T-cell (primary cell): ENCODE data around the gene LDAH. TPM values are rescaled to one million over a fixed set of nuclear protein-coding genes. Genes with fewer than 3 reads are reported as not detected.

Source experiments
- ATAC-seq, 4 experiments: fragments of 200-7000 bp in 3 of 4; fragments of 150-1000 bp in 1 of 4; cut with Tn5 transposase; replicated peaks in 1 of 4; 1 replicate in 3 of 4; 2 replicates in 1 of 4; pipeline ENCODE4 v1.10.0; 2021; ENCODE audit warnings: moderate library complexity in 3 of 4, mild to moderate bottlenecking in 2 of 4, moderate number of reproducible peaks in 1 of 4
- CTCF ChIA-PET, 2 donors: fragments of 300-600 bp; sonication (Branson Sonifier 250); formaldehyde crosslinking; loops; one replicate each; lab custom pipeline; 2022; ENCODE audit warnings: antibody characterized with exemption in 2 of 2; lab: Charles Lee
- POLR2A ChIA-PET, 2 donors: fragments of 300-600 bp; sonication (Branson Sonifier 250); formaldehyde crosslinking; loops; one replicate each; lab custom pipeline; 2022; ENCODE audit warnings: antibody characterized with exemption in 2 of 2; lab: Charles Lee
- DNase-seq, 35 experiments: peaks; one replicate each; pipeline versions ENCODE4 v3.0.0 to v3.0.0-alpha.2; 2013 to 2023
- H3K27ac ChIP-seq: one replicate; pipeline ENCODE4 v1.5.1; 2013; ENCODE audit warnings: low read length
- H3K27me3 ChIP-seq, 2 experiments: replicated peaks in 1 of 2; 1 replicate in 1 of 2; 2 replicates in 1 of 2; pipeline versions ENCODE4 v1.6.1 to v1.7.0; 2013; ENCODE audit warnings: low read length in 1 of 2, mixed read lengths in 1 of 2; ENCODE audit not compliant: control insufficient read depth in 2 of 2, insufficient read depth in 2 of 2; ENCODE audit errors: extremely low read depth in 1 of 2
- H3K36me3 ChIP-seq, 2 donors: 1 replicate in 1 of 2; 2 replicates in 1 of 2; pipeline versions ENCODE4 v1.6.1 to v1.7.0; 2013; ENCODE audit warnings: low read length in 1 of 2; ENCODE audit not compliant: control insufficient read depth in 2 of 2, insufficient read depth in 1 of 2; ENCODE audit errors: extremely low read depth in 1 of 2
- H3K4me1 ChIP-seq, 2 experiments: 1 replicate in 1 of 2; 2 replicates in 1 of 2; pipeline versions ENCODE4 v1.6.1 to v1.7.0; 2013; ENCODE audit warnings: low read length in 2 of 2, mixed read lengths in 1 of 2; ENCODE audit not compliant: insufficient read depth in 2 of 2, control insufficient read depth in 1 of 2; ENCODE audit errors: extremely low read depth in 1 of 2
- H3K4me3 ChIP-seq, 2 donors: 1 replicate in 1 of 2; 2 replicates in 1 of 2; pipeline versions ENCODE4 v1.5.1 to v1.7.0; 2013; ENCODE audit warnings: mild to moderate bottlenecking in 2 of 2, low read length in 1 of 2, moderate library complexity in 1 of 2; ENCODE audit not compliant: control insufficient read depth in 1 of 2; ENCODE audit errors: extremely low read depth in 1 of 2
- H3K9me3 ChIP-seq: 2 replicates; pipeline ENCODE4 v1.7.0; 2013
- H3K27ac Mint-ChIP-seq, 2 donors: one replicate each; pipeline ENCODE4 v1.8.0; 2020 to 2021; ENCODE audit warnings: mild to moderate bottlenecking in 2 of 2, mixed read lengths in 2 of 2
- H3K27me3 Mint-ChIP-seq, 2 donors: one replicate each; pipeline ENCODE4 v1.8.0; 2021 to 2022; ENCODE audit warnings: mixed read lengths in 2 of 2
- H3K36me3 Mint-ChIP-seq: one replicate; pipeline ENCODE4 v1.8.0; 2021; ENCODE audit warnings: mixed read lengths
- H3K4me1 Mint-ChIP-seq, 3 donors: one replicate each; pipeline ENCODE4 v1.8.0; 2020 to 2022; ENCODE audit warnings: mixed read lengths in 3 of 3, mild to moderate bottlenecking in 1 of 3
- H3K4me3 Mint-ChIP-seq, 3 donors: one replicate each; pipeline ENCODE4 v1.8.0; 2020 to 2022; ENCODE audit warnings: mild to moderate bottlenecking in 3 of 3, mixed read lengths in 3 of 3, moderate library complexity in 3 of 3
- H3K9me3 Mint-ChIP-seq, 3 donors: one replicate each; pipeline ENCODE4 v1.8.0; 2020 to 2022; ENCODE audit warnings: mixed read lengths in 3 of 3
- WGBS: methylation state at CpG from one replicate; pipeline ENCODE4 v1.1.5; 2013; ENCODE audit warnings: missing lambda C conversion rate; ENCODE audit not compliant: insufficient coverage; 5-methylcytosine and 5-hydroxymethylcytosine counted together
- total RNA-seq, 35 experiments: library from RNA in 6 of 35; stranded (reverse) in 6 of 35; fragments of 120-200 nt in 1 of 35; gene quantifications; one replicate each; pipeline versions ENCODE4 v1.2.1 to v1.2.4 and lab custom pipeline; 2013 to 2026

The LDAH gene
- total RNA-seq, 5 donors from 2014 or later (not counting 1 experiment from before 2014, with no cell fraction given), result 12.3 to 21.2 (median 18.1) TPM

DNA sequence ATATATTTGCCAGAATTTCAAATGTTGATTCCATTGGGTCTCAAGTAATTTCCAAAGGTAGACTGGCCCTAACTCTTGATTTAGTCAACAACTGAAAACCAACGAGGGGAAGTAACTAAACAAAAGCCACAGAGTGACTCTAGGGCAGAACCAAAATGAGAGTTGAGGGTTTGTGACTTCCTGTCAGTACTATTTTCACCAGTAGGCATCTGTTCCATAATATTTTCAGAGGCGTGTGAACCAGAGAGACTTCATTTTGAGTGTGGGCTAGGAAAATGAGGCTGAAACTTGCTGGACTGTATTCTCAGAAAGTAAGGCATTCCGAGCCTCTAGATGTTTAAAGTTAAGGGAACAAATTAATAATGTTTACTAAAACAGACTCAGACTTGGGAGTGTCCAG, 85.4 kb downstream of the LDAH start:
- POLR2A ChIA-PET, result no interaction called here
- Mint-ChIP-seq H3K27ac (no peak overlapping the region), H3K4me1 (peaks cover 2 to 10% (median 5%) of the 10 kb centered on the region in 3 donors), H3K9me3 (no peaks in the 10 kb centered on the region), H3K36me3 (peaks cover 76% of the 10 kb centered on the region), H3K4me3 (no peak overlapping the region), H3K27me3 (no peaks in the 10 kb centered on the region)
- DNase-seq (no peak), ATAC-seq (no peak)
- Histone ChIP-seq H3K4me3 (no peak overlapping the region), H3K27ac (no peak overlapping the region), H3K36me3 (peaks cover 0 to 12% of the 10 kb centered on the region in 2 donors), H3K27me3 (no peaks in the 10 kb centered on the region), H3K9me3 (no peaks in the 10 kb centered on the region), H3K4me1 (no peaks in the 10 kb centered on the region)
- CTCF ChIA-PET, result no interaction called here
- WGBS, result 80% methylated on average over 1 of the region's 3 CpGs

DNA sequence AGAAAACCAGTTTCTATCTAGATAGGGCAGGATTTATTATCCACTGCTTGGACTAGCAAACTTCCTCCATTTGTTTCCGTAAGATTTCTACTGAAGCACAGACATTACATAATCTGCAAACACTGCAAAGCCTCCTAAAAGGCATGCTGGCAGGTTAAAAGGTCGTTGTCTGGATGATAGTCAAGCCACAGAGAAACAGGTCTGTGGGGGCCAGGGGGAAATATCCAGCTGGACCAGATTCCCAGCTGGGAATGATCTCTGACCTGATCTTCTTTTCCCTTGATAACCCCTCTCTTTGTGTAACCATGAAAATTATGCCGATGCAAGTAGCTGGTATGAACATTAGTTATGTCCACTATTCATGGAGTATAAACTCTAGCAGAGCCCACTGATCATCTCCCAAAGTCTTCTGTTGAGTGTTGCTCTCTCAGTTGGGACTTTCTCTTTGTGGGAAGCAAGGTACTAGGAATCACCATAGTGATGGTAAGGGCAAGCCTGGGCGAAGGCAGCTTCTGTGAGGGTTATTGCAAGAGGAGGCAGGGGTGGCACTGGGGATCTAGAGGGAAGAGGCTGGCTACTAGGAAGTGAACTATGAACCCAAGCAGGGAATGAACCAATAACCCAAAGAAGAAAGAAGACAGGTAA, 94.7 kb downstream of the LDAH start:
- H3K27ac Mint-ChIP-seq, result no peak overlapping the region
- no peak overlapping the region for H3K27ac ChIP-seq
- H3K4me3 ChIP-seq, result no peak overlapping the region
- no peaks in the 10 kb centered on the region for H3K4me1 Mint-ChIP-seq
- POLR2A ChIA-PET, result interaction anchor here in 1 of 2 donors (0.6 kb wide), 1 partner anchor 31 kb away, joined by 3 read pairs; no protein-coding TSS in a partner anchor
- peaks cover 53% of the 10 kb centered on the region for H3K36me3 Mint-ChIP-seq
- H3K27me3 Mint-ChIP-seq, result no peaks in the 10 kb centered on the region
- WGBS, result 75% methylated on average over 2 of the region's 4 CpGs
- H3K9me3 Mint-ChIP-seq, result no peaks in the 10 kb centered on the region
- H3K4me1 ChIP-seq, result no peaks in the 10 kb centered on the region
- DNase-seq (no peak), ATAC-seq (no peak)
- CTCF ChIA-PET, result interaction anchor here (0.5 to 1.2 kb wide), 2 partner anchors 19 to 49 kb away, joined by 3 read pairs; no protein-coding TSS in a partner anchor
- H3K27me3 ChIP-seq, result no peaks in the 10 kb centered on the region
- peaks cover 0 to 2% of the 10 kb centered on the region in 2 donors for H3K36me3 ChIP-seq
- H3K9me3 ChIP-seq, result no peaks in the 10 kb centered on the region
- no peak overlapping the region for H3K4me3 Mint-ChIP-seq

DNA sequence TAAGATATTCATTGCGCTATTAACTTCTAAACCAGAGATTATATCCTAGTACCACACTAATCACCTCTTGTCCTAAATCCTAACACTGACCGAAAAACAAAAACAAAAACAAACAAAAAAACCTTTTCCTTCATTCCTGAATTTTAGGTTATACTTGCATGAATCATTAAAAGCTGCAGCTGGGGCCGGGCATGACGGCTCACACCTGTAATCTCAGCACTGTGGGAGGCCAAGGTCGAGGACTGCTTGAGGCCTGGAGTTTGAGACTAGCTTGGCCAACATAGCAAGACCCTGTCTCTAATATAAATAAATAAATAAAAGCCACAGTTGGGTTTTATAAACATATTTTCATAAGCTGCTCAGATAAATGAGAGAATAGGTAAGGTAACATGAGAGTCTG, 96.0 kb downstream of the LDAH start:
- H3K4me3 ChIP-seq, result no peak overlapping the region
- peaks cover 55% of the 10 kb centered on the region for H3K36me3 Mint-ChIP-seq
- WGBS, result 100% methylated on average over 1 of the region's 5 CpGs
- H3K9me3 Mint-ChIP-seq, result no peaks in the 10 kb centered on the region
- no peaks in the 10 kb centered on the region for H3K9me3 ChIP-seq
- DNase-seq (no peak), ATAC-seq (no peak)
- H3K27me3 ChIP-seq, result no peaks in the 10 kb centered on the region
- peaks cover 0 to 2% of the 10 kb centered on the region in 2 donors for H3K36me3 ChIP-seq
- no peaks in the 10 kb centered on the region for H3K27me3 Mint-ChIP-seq
- no peak overlapping the region for H3K27ac ChIP-seq
- POLR2A ChIA-PET, result no interaction called here
- no peak overlapping the region for H3K4me3 Mint-ChIP-seq
- H3K27ac Mint-ChIP-seq, result no peak overlapping the region
- no peaks in the 10 kb centered on the region for H3K4me1 ChIP-seq
- H3K4me1 Mint-ChIP-seq, result no peaks in the 10 kb centered on the region
- CTCF ChIA-PET, result interaction anchor here in 1 of 2 donors (1.2 kb wide), 1 partner anchor 47 kb away, joined by 3 read pairs; no protein-coding TSS in a partner anchor

DNA sequence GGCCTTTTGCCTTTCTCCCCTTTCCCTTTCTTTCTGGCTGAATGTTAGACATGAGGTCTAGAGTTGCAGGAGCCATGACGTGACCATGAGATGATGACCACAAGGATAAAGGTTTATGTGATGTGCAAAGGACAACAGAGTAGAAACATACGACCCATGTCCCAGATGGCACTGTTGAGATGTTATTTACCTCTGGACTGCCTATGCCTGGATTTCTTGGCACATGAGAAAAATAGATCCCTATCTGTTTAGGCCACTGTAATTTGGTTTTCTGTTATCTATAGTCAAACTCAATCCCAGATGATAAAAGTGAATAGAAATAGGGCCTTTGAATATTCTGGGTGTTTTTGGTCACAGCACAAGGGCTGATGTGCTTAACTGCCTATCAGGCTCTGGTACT, 97.1 kb downstream of the LDAH start:
- Mint-ChIP-seq H3K27ac (no peak overlapping the region), H3K9me3 (peaks cover 0 to 2% (median 0%) of the 10 kb centered on the region in 3 donors), H3K4me3 (no peak overlapping the region), H3K4me1 (peaks cover 0 to 2% (median 0%) of the 10 kb centered on the region in 3 donors), H3K36me3 (peaks cover 60% of the 10 kb centered on the region), H3K27me3 (no peaks in the 10 kb centered on the region)
- Histone ChIP-seq H3K27ac (no peak overlapping the region), H3K4me1 (no peaks in the 10 kb centered on the region), H3K27me3 (no peaks in the 10 kb centered on the region), H3K36me3 (peaks cover 0 to 2% of the 10 kb centered on the region in 2 donors), H3K9me3 (no peaks in the 10 kb centered on the region), H3K4me3 (no peak overlapping the region)
- ATAC-seq (no peak), DNase-seq (no peak)
- CTCF ChIA-PET, result no interaction called here
- no CpG with 5 or more reads among the region's 2 CpGs for WGBS
- POLR2A ChIA-PET, result no interaction called here

DNA sequence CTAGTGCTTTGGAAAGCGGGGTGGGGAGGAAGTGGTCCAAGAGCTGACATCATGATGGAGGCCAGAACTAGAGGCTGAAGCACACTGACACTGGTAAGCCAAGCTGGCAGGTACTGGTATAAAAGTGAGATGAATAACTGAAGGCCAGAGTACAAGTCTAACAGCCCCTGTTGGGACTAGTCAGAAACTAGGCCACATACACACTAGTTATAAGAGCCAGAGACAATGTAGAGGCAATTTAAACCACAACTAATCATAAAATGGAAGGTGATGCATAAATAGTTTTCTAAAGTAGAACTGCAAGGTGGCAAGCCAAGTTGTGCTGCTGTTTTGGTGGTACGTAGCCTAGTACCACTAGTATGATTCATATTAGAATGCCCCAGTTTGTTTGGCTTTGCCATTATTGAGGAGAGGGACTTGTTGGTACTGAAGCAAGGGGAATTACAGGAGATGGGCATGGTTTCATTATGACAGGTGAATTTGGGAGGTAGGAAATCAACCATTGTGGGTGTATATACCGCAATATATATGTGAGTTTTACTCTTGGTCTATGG, 98.3 kb downstream of the LDAH start:
- Mint-ChIP-seq H3K27ac (no peak overlapping the region), H3K4me1 (peaks cover 0 to 5% (median 4%) of the 10 kb centered on the region in 3 donors), H3K4me3 (no peak overlapping the region), H3K9me3 (peaks cover 2 to 9% (median 3%) of the 10 kb centered on the region in 3 donors), H3K36me3 (peaks cover 65% of the 10 kb centered on the region), H3K27me3 (no peaks in the 10 kb centered on the region)
- H3K4me3 ChIP-seq, result no peak overlapping the region
- no peaks in the 10 kb centered on the region for H3K4me1 ChIP-seq
- no peak overlapping the region for H3K27ac ChIP-seq
- no peak for DNase-seq
- no peaks in the 10 kb centered on the region for H3K9me3 ChIP-seq
- POLR2A ChIA-PET, result interaction anchor here in 1 of 2 donors (0.6 kb wide), 1 partner anchor 65 kb away, joined by 3 read pairs; no protein-coding TSS in a partner anchor
- CTCF ChIA-PET, result interaction anchor here in 1 of 2 donors (0.6 kb wide), 1 partner anchor 275 kb away, joined by 5 read pairs; no protein-coding TSS in a partner anchor
- WGBS, result 88% methylated on average over 1 of the region's 3 CpGs
- no peak for ATAC-seq
- H3K27me3 ChIP-seq, result no peaks in the 10 kb centered on the region
- H3K36me3 ChIP-seq, result peaks cover 0 to 2% of the 10 kb centered on the region in 2 donors

DNA sequence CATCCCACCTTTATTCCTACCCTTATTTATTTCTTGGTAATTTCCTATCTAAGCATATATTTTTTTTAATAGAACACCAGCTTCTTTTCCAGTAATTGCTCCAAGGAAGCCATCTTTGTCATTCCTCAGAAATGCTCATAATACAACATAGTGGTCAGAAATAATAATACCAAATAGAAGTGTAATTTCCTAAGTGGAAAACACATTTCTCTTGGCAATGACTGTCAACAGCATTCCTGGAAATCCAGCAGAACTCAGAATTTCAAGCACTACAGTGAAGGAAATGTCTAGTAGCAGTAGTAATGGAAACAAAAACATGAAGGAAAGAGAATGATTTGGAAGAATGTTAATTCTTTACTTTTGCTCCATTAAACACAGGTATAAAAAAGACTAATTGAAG, 99.4 kb downstream of the LDAH start:
- Histone ChIP-seq H3K27ac (no peak overlapping the region), H3K36me3 (peaks cover 0 to 2% of the 10 kb centered on the region in 2 donors), H3K27me3 (no peaks in the 10 kb centered on the region), H3K4me1 (no peaks in the 10 kb centered on the region), H3K4me3 (no peak overlapping the region), H3K9me3 (no peaks in the 10 kb centered on the region)
- DNase-seq (no peak), ATAC-seq (no peak)
- ChIA-PET CTCF (no interaction called here), POLR2A (no interaction called here)
- Mint-ChIP-seq H3K4me1 (peaks cover 0 to 5% (median 4%) of the 10 kb centered on the region in 3 donors), H3K9me3 (peaks cover 3 to 18% (median 7%) of the 10 kb centered on the region in 3 donors), H3K27ac (no peak overlapping the region), H3K36me3 (peaks cover 69% of the 10 kb centered on the region), H3K4me3 (no peak overlapping the region), H3K27me3 (no peaks in the 10 kb centered on the region)
